ENCODE results near the gene HIPK3.
A peak's percentile ranks its signal among the peaks of the same experiment; 100 is the strongest.

Gene HIPK3

DNA sequence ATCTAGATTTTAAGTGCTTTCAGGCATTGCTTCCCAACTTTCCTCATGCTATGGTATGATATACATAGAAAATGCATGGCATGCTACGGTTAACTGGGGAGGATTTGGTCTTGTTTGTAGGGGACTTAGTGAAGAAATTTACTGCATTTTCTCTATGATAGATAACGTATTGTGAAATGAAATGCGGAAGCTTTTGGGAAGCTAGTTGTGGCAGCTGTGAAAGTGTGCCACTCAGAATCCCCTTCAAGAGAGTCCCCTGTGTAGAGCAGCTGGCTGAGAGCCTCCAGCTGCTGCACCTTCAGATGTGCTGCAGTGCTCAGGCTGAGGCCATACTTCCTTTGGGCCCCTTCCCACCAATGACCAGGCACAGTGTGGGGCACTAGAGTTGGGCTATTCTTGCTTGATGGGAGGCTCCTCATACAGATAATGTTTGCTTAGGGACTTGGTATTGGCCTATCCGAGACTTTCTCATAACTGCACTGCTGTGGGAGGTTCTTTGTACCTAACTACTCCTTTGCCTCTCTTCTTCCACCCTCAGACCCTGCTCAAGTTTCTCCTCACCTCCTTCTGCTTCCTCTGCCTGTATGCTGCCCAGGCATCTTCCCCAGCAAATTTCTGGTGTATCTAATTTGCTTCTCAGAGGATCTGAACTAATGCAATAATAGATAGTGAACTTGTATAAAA lies 67.3 kb downstream of the HIPK3 start:
- no peak overlapping the region for H3K14ac ChIP-seq (ENCODE audit: low read length)
- H3K79me2 ChIP-seq (ENCODE audit: control insufficient read depth, insufficient read depth, low read length, poor library complexity), result no peaks in the 10 kb centered on the region
- H3K36me3 ChIP-seq (ENCODE audit: control insufficient read depth in 1 of 2, insufficient read depth in 2 of 2, low read length in 2 of 2), result no peaks in the 10 kb centered on the region
- DNase-seq, result peak in 1 of 2 donors; percentile 58
- no peak overlapping the region for H4K8ac ChIP-seq (ENCODE audit: low read depth, low read length)
- no peak overlapping the region for H2BK5ac ChIP-seq (ENCODE audit: low read depth, low read length, poor library complexity)
- H3K4me1 ChIP-seq (ENCODE audit: control insufficient read depth in 1 of 2, insufficient read depth in 2 of 2, low read length in 2 of 2), result no peaks in the 10 kb centered on the region
- H3K27me3 ChIP-seq (ENCODE audit: insufficient read depth, low read length), result no peaks in the 10 kb centered on the region
- no peak overlapping the region for H3K4me2 ChIP-seq (ENCODE audit: low read length)
- no peak overlapping the region for H3K4me3 ChIP-seq (ENCODE audit: low read depth, low read length)
- no peak overlapping the region for H2BK12ac ChIP-seq (ENCODE audit: low read length)
- no peak overlapping the region for H3K4ac ChIP-seq (ENCODE audit: low read depth, low read length)
- peaks cover 1% of the 10 kb centered on the region for H3K79me1 ChIP-seq (ENCODE audit: low read length)
- no peak overlapping the region for H2BK120ac ChIP-seq (ENCODE audit: insufficient read depth, low read length, poor library complexity)
- H4K91ac ChIP-seq (ENCODE audit: low read depth, low read length), result no peak overlapping the region
- WGBS (ENCODE audit: extremely low coverage, insufficient coverage, insufficient read length), result no CpG with 5 or more reads among the region's 4 CpGs
- H2AK5ac ChIP-seq (ENCODE audit: low read length), result no peak overlapping the region
- H3K23ac ChIP-seq (ENCODE audit: low read length), result no peak overlapping the region
- H3K9me3 ChIP-seq (ENCODE audit: insufficient read depth, low read depth, low read length), result no peaks in the 10 kb centered on the region
- no peak overlapping the region for H3K27ac ChIP-seq (ENCODE audit: low read depth, low read length)
- no peak overlapping the region for H4K12ac ChIP-seq (ENCODE audit: low read depth, low read length)
- H2AFZ ChIP-seq (ENCODE audit: insufficient read depth, low read length, poor library complexity), result no peak overlapping the region
- H3K18ac ChIP-seq (ENCODE audit: low read length), result no peak overlapping the region
- no peak overlapping the region for H3K9ac ChIP-seq (ENCODE audit: low read length)

DNA sequence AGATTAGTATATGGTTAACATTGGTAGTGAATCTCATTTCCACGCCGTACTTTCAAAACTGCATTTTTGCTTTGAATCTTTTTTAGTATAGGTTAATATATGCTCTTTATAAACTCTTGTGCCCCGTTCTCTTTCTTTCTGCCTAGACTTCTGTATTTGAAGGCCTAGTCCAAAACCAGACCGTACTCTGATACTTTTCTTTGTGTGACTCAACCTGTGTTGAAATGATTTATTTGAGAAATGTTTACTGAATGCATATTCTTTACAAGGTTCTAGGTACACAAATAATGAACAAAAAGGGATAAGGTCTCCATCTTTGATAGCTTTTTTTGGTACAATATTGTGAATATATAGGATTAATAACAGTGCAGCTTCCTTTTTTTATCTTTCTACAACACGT lies 68.3 kb downstream of the HIPK3 start:
- no peak overlapping the region for H3K14ac ChIP-seq (ENCODE audit: low read length)
- H3K9ac ChIP-seq (ENCODE audit: low read length), result no peak overlapping the region
- no peak overlapping the region for H2AK5ac ChIP-seq (ENCODE audit: low read length)
- no peak overlapping the region for H3K4ac ChIP-seq (ENCODE audit: low read depth, low read length)
- no peak overlapping the region for H2BK5ac ChIP-seq (ENCODE audit: low read depth, low read length, poor library complexity)
- H3K79me1 ChIP-seq (ENCODE audit: low read length), result no peaks in the 10 kb centered on the region
- no peak overlapping the region for H4K12ac ChIP-seq (ENCODE audit: low read depth, low read length)
- WGBS (ENCODE audit: extremely low coverage, insufficient coverage, insufficient read length), result no CpG with 5 or more reads among the region's 5 CpGs
- no peaks in the 10 kb centered on the region for H3K79me2 ChIP-seq (ENCODE audit: control insufficient read depth, insufficient read depth, low read length, poor library complexity)
- H3K36me3 ChIP-seq (ENCODE audit: control insufficient read depth in 1 of 2, insufficient read depth in 2 of 2, low read length in 2 of 2), result no peaks in the 10 kb centered on the region
- no peaks in the 10 kb centered on the region for H3K9me3 ChIP-seq (ENCODE audit: insufficient read depth, low read depth, low read length)
- H2BK12ac ChIP-seq (ENCODE audit: low read length), result no peak overlapping the region
- H3K18ac ChIP-seq (ENCODE audit: low read length), result no peak overlapping the region
- no peaks in the 10 kb centered on the region for H3K4me1 ChIP-seq (ENCODE audit: control insufficient read depth in 1 of 2, insufficient read depth in 2 of 2, low read length in 2 of 2)
- no peak overlapping the region for H3K27ac ChIP-seq (ENCODE audit: low read depth, low read length)
- H3K4me2 ChIP-seq (ENCODE audit: low read length), result no peak overlapping the region
- H4K91ac ChIP-seq (ENCODE audit: low read depth, low read length), result no peak overlapping the region
- H3K4me3 ChIP-seq (ENCODE audit: low read depth, low read length), result no peak overlapping the region
- H3K23ac ChIP-seq (ENCODE audit: low read length), result no peak overlapping the region
- no peaks in the 10 kb centered on the region for H3K27me3 ChIP-seq (ENCODE audit: insufficient read depth, low read length)
- DNase-seq, result no peak
- H2BK120ac ChIP-seq (ENCODE audit: insufficient read depth, low read length, poor library complexity), result no peak overlapping the region
- H4K8ac ChIP-seq (ENCODE audit: low read depth, low read length), result no peak overlapping the region
- no peak overlapping the region for H2AFZ ChIP-seq (ENCODE audit: insufficient read depth, low read length, poor library complexity)

DNA sequence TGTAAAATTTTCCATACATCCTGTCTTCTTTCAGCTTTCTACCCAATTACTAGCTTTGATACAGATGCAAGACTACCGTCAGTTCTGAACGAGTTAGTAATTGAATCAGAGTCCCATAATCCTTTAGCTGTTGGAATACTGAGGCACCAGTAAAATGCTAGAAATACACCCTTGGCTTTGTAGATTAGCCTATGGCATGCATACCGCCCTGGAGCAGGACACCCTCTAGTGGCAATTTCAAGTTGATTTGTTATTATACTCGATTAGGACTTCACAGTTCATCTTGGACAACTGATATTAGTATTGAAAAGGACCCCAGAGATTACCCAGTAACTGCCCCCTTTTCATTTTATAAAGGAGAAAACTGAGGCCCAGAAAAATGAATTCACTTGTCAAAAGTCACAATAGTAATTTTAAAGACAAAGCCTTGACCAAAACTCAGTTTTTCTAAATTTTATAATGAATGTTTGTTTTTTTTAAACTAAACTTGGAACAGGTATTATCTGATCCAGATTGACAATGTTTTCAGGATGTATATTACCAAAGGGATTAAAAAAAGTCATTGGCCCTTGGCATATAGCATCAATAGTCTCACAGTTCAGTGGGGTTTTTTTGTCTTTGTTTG lies 72.6 kb downstream of the HIPK3 start:
- Histone ChIP-seq H3K27me3 (ENCODE audit: insufficient read depth, low read length) (no peaks in the 10 kb centered on the region), H3K79me2 (ENCODE audit: control insufficient read depth, insufficient read depth, low read length, poor library complexity) (no peaks in the 10 kb centered on the region), H2BK120ac (ENCODE audit: insufficient read depth, low read length, poor library complexity) (no peak overlapping the region), H3K23ac (ENCODE audit: low read length) (no peak overlapping the region), H3K4me1 (ENCODE audit: control insufficient read depth in 1 of 2, insufficient read depth in 2 of 2, low read length in 2 of 2) (no peaks in the 10 kb centered on the region), H4K91ac (ENCODE audit: low read depth, low read length) (no peak overlapping the region), H3K36me3 (ENCODE audit: control insufficient read depth in 1 of 2, insufficient read depth in 2 of 2, low read length in 2 of 2) (no peaks in the 10 kb centered on the region), H3K14ac (ENCODE audit: low read length) (no peak overlapping the region), H3K27ac (ENCODE audit: low read depth, low read length) (no peak overlapping the region), H3K79me1 (ENCODE audit: low read length) (no peaks in the 10 kb centered on the region), H3K9ac (ENCODE audit: low read length) (no peak overlapping the region), H3K9me3 (ENCODE audit: insufficient read depth, low read depth, low read length) (no peaks in the 10 kb centered on the region), H2BK12ac (ENCODE audit: low read length) (no peak overlapping the region), H3K4me3 (ENCODE audit: low read depth, low read length) (no peak overlapping the region), H2BK5ac (ENCODE audit: low read depth, low read length, poor library complexity) (no peak overlapping the region), H3K4me2 (ENCODE audit: low read length) (no peak overlapping the region), H2AFZ (ENCODE audit: insufficient read depth, low read length, poor library complexity) (no peak overlapping the region), H3K4ac (ENCODE audit: low read depth, low read length) (no peak overlapping the region), H4K8ac (ENCODE audit: low read depth, low read length) (no peak overlapping the region), H3K18ac (ENCODE audit: low read length) (no peak overlapping the region), H2AK5ac (ENCODE audit: low read length) (no peak overlapping the region), H4K12ac (ENCODE audit: low read depth, low read length) (no peak overlapping the region)
- WGBS (ENCODE audit: extremely low coverage, insufficient coverage, insufficient read length), result no CpG with 5 or more reads among the region's 4 CpGs
- DNase-seq, result peak; percentile 11 to 81

DNA sequence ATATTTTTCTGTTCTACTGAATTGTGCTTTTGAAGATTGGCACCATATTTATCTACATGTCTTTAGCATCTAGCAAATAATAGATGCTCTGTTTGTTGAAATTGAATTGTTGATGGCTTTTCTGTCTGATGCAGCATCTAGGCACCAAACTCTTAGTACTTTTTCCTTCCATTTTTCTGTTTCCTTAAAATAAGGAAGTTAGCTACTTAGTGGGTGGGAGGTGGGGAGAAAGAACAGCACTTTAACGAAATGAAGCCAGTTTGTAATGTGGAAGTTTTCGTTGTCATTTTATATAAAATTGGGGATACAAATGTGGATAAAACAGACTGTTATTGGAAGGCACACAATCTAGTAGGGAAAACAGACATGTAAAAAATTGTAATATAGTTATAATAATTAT lies 76.6 kb downstream of the HIPK3 start:
- no peak overlapping the region for H3K4me2 ChIP-seq (ENCODE audit: low read length)
- no peaks in the 10 kb centered on the region for H3K27me3 ChIP-seq (ENCODE audit: insufficient read depth, low read length)
- H3K4me3 ChIP-seq (ENCODE audit: low read depth, low read length), result no peak overlapping the region
- H4K8ac ChIP-seq (ENCODE audit: low read depth, low read length), result no peak overlapping the region
- WGBS (ENCODE audit: extremely low coverage, insufficient coverage, insufficient read length), result no CpG with 5 or more reads among the region's 2 CpGs
- no peak overlapping the region for H3K18ac ChIP-seq (ENCODE audit: low read length)
- H3K79me2 ChIP-seq (ENCODE audit: control insufficient read depth, insufficient read depth, low read length, poor library complexity), result no peaks in the 10 kb centered on the region
- no peak for DNase-seq
- H3K9ac ChIP-seq (ENCODE audit: low read length), result no peak overlapping the region
- H2BK5ac ChIP-seq (ENCODE audit: low read depth, low read length, poor library complexity), result no peak overlapping the region
- no peak overlapping the region for H3K23ac ChIP-seq (ENCODE audit: low read length)
- no peaks in the 10 kb centered on the region for H3K4me1 ChIP-seq (ENCODE audit: control insufficient read depth in 1 of 2, insufficient read depth in 2 of 2, low read length in 2 of 2)
- H3K36me3 ChIP-seq (ENCODE audit: control insufficient read depth in 1 of 2, insufficient read depth in 2 of 2, low read length in 2 of 2), result peaks cover 0 to 2% of the 10 kb centered on the region in 2 experiments
- no peak overlapping the region for H2BK120ac ChIP-seq (ENCODE audit: insufficient read depth, low read length, poor library complexity)
- H3K14ac ChIP-seq (ENCODE audit: low read length), result no peak overlapping the region
- no peak overlapping the region for H2AFZ ChIP-seq (ENCODE audit: insufficient read depth, low read length, poor library complexity)
- H3K4ac ChIP-seq (ENCODE audit: low read depth, low read length), result no peak overlapping the region
- H2BK12ac ChIP-seq (ENCODE audit: low read length), result no peak overlapping the region
- H4K12ac ChIP-seq (ENCODE audit: low read depth, low read length), result no peak overlapping the region
- no peaks in the 10 kb centered on the region for H3K79me1 ChIP-seq (ENCODE audit: low read length)
- no peak overlapping the region for H2AK5ac ChIP-seq (ENCODE audit: low read length)
- H4K91ac ChIP-seq (ENCODE audit: low read depth, low read length), result no peak overlapping the region
- H3K27ac ChIP-seq (ENCODE audit: low read depth, low read length), result no peak overlapping the region
- H3K9me3 ChIP-seq (ENCODE audit: insufficient read depth, low read depth, low read length), result no peaks in the 10 kb centered on the region
